OCI-LY7 (cell line): ENCODE results near the gene GPR35. TPM values are rescaled to one million over a fixed set of nuclear protein-coding genes. Genes with fewer than 3 reads are reported as not detected.

Experiments
- BruUV-seq: library from RNA; stranded (reverse); fragments of 400-500 nt; replicated peaks from 2 replicates; lab custom pipeline; 2021; lab: Mats Ljungman, UMichigan
- CTCF ChIA-PET: fragments of 300-600 bp; sonication (Branson Sonifier 250); formaldehyde crosslinking; loops from one replicate; lab custom pipeline; 2022; ENCODE audit warnings: antibody characterized with exemption; ENCODE audit not compliant: unreplicated experiment; lab: Charles Lee
- POLR2A ChIA-PET: fragments of 300-600 bp; sonication (Branson Sonifier 250); formaldehyde crosslinking; loops from one replicate; lab custom pipeline; 2022; ENCODE audit warnings: antibody characterized with exemption; lab: Charles Lee
- DNase-seq: peaks from one replicate; pipeline ENCODE4 v3.0.0-alpha.2; 2015; ENCODE audit warnings: low spot score
- H2AFZ ChIP-seq: fragments of 200-600 bp; sonication (generic), shearing (Covaris generic); 2 replicates; pipeline ENCODE4 v1.6.1; 2014; ENCODE audit warnings: mild to moderate bottlenecking, antibody characterized with exemption, low read length, moderate library complexity
- H3K27ac ChIP-seq: fragments of 200-600 bp; sonication (generic); 2 replicates; pipeline ENCODE4 v1.5.1; 2014; ENCODE audit warnings: mixed run types, low read depth, mild to moderate bottlenecking, moderate library complexity, low read length, inconsistent platforms; ENCODE audit not compliant: poor library complexity, severe bottlenecking
- H3K36me3 ChIP-seq: fragments of 200-600 bp; sonication (generic); 2 replicates; pipeline ENCODE4 v1.6.1; 2014; ENCODE audit warnings: mild to moderate bottlenecking, antibody characterized with exemption, low read length, moderate library complexity, mixed read lengths; ENCODE audit not compliant: insufficient read depth
- H3K4me1 ChIP-seq: fragments of 200-600 bp; sonication (generic); 2 replicates; pipeline ENCODE4 v1.5.1; 2014; ENCODE audit warnings: mild to moderate bottlenecking, low read length; ENCODE audit not compliant: insufficient read depth, poor library complexity, severe bottlenecking
- H3K4me2 ChIP-seq: fragments of 200-600 bp; sonication (generic); 2 replicates; pipeline ENCODE4 v1.6.1; 2014; ENCODE audit warnings: mild to moderate bottlenecking, low read length
- H3K4me3 ChIP-seq: fragments of 200-600 bp; sonication (generic); 2 replicates; pipeline ENCODE4 v1.5.1; 2014; ENCODE audit warnings: mild to moderate bottlenecking, low read depth, low read length; ENCODE audit not compliant: poor library complexity, severe bottlenecking
- H3K79me2 ChIP-seq: fragments of 200-600 bp; sonication (generic); 2 replicates; pipeline ENCODE4 v1.6.1; 2016; ENCODE audit warnings: low read depth, mild to moderate bottlenecking, low read length, moderate library complexity, mixed read lengths; ENCODE audit not compliant: insufficient read depth
- H3K9me2 ChIP-seq: fragments of 200-600 bp; sonication (generic); 2 replicates; pipeline ENCODE4 v1.6.1; 2016; ENCODE audit warnings: mild to moderate bottlenecking, low read length, mixed read lengths; ENCODE audit not compliant: insufficient read depth
- H3K9me3 ChIP-seq: fragments of 200-600 bp; sonication (generic); 2 replicates; pipeline ENCODE4 v1.6.1; 2014; ENCODE audit warnings: mild to moderate bottlenecking, mixed run types, low read length, mixed read lengths
- H4K20me1 ChIP-seq: fragments of 200-600 bp; sonication (generic); 2 replicates; pipeline ENCODE4 v1.6.1; 2014; ENCODE audit warnings: mild to moderate bottlenecking, antibody characterized with exemption, low read length, moderate library complexity, mixed read lengths; ENCODE audit not compliant: insufficient read depth
- CTCF ChIP-seq: fragments of 200-600 bp; sonication (generic); conservative IDR thresholded peaks from 2 replicates; pipeline ENCODE4 v1.5.1; 2014; ENCODE audit warnings: mild to moderate bottlenecking, antibody characterized with exemption, low read length, moderate library complexity, mixed read lengths
- EZH2phosphoT487 ChIP-seq: fragments of 200-600 bp; sonication (generic); IDR thresholded peaks from 2 replicates; pipeline ENCODE4 v1.6.1; 2018; ENCODE audit warnings: low read depth, borderline replicate concordance, mild to moderate bottlenecking, mixed run types, antibody characterized with exemption, low read length, moderate library complexity, mixed read lengths
- intact Hi-C: fragments of 100-400 bp; cut with micrococcal nuclease; formaldehyde crosslinking; loops from one replicate; pipeline ENCODE4 v1.10.0; 2022; ENCODE audit not compliant: unreplicated experiment
- total RNA-seq, 2 experiments: library from RNA; depleted of rRNA in 1 of 2; stranded (reverse); fragments of >200 nt in 1 of 2; shearing (Covaris generic) in 1 of 2; gene quantifications; 2 replicates each; pipeline ENCODE4 v1.2.3, GENCODE V29; 2014 to 2022

GPR35 gene
- total RNA-seq, 2 experiments from 2014 or later = 0.88 to 2.4 TPM

- H4K20me1 ChIP-seq = no peaks in the 10 kb centered on the region; the same call in 1 of the 2 replicates
- TF ChIP-seq CTCF = no peak
- no peak for TF ChIP-seq EZH2phosphoT487
- no peaks in the 10 kb centered on the region for H3K9me2 ChIP-seq
- H3K36me3 ChIP-seq = peaks cover 10% of the 10 kb centered on the region; the same call in 1 of the 2 replicates
- H3K4me3 ChIP-seq = no peak overlapping the region
- H3K79me2 ChIP-seq = no peaks in the 10 kb centered on the region
- no peak for DNase-seq
- no peak overlapping the region for H3K4me2 ChIP-seq
- BruUV-seq = no TSS peak
- H3K27ac ChIP-seq = no peak overlapping the region
- intact Hi-C loops = no loop called here
- no peaks in the 10 kb centered on the region for H3K4me1 ChIP-seq
- H2AFZ ChIP-seq = no peak overlapping the region
- POLR2A ChIA-PET = no interaction called here
- H3K9me3 ChIP-seq = no peaks in the 10 kb centered on the region
- CTCF ChIA-PET = no interaction called here
Measured at GRCh38 chr2:240601831-240602160, 23.5 kb upstream of the GPR35 start.

- intact Hi-C loops = no loop called here
- ChIA-PET CTCF (no interaction called here), POLR2A (no interaction called here)
Measured at GRCh38 chr2:240602266-240603050, 22.8 kb upstream of the GPR35 start.

More at GRCh38 chr2:240602266-240603050, 22.8 kb upstream of the GPR35 start:
- peaks cover 10% of the 10 kb centered on the region; the same call in 1 of the 2 replicates for H3K36me3 ChIP-seq
- no peaks in the 10 kb centered on the region for H3K4me1 ChIP-seq
- no peak overlapping the region for H3K27ac ChIP-seq
- no peaks in the 10 kb centered on the region for H3K79me2 ChIP-seq
- no peak for DNase-seq
- no peaks in the 10 kb centered on the region; the same call in 1 of the 2 replicates for H4K20me1 ChIP-seq
- H3K9me2 ChIP-seq = no peaks in the 10 kb centered on the region
- no peaks in the 10 kb centered on the region for H3K9me3 ChIP-seq
- no TSS peak for BruUV-seq
- no peak overlapping the region for H2AFZ ChIP-seq
- TF ChIP-seq EZH2phosphoT487 = no peak
- no peak for TF ChIP-seq CTCF
- H3K4me3 ChIP-seq = no peak overlapping the region
- H3K4me2 ChIP-seq = no peak overlapping the region
